ENCODE results near the gene LMBR1. TPM values are rescaled to one million over a fixed set of nuclear protein-coding genes. Genes with fewer than 3 reads are reported as not detected.

LMBR1 gene
- total and polyA plus RNA-seq, 3 donors from 2014 or later = 73.3 to 219 (median 218) TPM

DNA sequence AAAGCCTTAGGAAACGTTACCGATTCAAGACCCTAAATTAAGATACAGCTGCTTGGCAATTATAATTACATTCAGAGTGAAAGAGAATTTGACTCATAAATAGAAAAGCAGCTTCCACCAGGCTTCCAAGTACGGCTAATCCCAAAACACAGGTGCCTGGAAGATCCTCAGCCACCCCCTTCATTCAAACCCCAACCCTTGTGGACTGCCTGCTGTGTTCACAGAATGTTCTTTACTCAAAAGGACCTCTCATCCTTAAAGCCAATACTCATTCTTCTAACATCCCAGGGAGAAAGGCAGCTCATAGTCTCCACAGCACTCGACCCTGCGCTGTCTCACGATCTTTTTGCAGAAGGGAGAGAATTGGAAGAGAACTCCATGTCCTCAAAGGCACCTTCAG is 219.5 kb downstream of the LMBR1 start:
- Histone ChIP-seq H3K36me3 (ENCODE audit: low read depth, missing control alignments) (no peaks in the 10 kb centered on the region), H3K9me3 (no peaks in the 10 kb centered on the region), H3K4me1 (no peaks in the 10 kb centered on the region), H3K27ac (no peak overlapping the region), H3K27me3 (no peaks in the 10 kb centered on the region), H3K4me3 (no peak overlapping the region)
- no peak for DNase-seq
- no peak for TF ChIP-seq POLR2A (IDR thresholded peaks at IDR 0.05)
- TF ChIP-seq, protein P1, sequence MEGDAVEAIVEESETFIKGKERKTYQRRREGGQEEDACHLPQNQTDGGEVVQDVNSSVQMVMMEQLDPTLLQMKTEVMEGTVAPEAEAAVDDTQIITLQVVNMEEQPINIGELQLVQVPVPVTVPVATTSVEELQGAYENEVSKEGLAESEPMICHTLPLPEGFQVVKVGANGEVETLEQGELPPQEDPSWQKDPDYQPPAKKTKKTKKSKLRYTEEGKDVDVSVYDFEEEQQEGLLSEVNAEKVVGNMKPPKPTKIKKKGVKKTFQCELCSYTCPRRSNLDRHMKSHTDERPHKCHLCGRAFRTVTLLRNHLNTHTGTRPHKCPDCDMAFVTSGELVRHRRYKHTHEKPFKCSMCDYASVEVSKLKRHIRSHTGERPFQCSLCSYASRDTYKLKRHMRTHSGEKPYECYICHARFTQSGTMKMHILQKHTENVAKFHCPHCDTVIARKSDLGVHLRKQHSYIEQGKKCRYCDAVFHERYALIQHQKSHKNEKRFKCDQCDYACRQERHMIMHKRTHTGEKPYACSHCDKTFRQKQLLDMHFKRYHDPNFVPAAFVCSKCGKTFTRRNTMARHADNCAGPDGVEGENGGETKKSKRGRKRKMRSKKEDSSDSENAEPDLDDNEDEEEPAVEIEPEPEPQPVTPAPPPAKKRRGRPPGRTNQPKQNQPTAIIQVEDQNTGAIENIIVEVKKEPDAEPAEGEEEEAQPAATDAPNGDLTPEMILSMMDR (IDR thresholded peaks at IDR 0.05) = no peak
- 78 to 85% methylated on average over 6 of the region's 6 CpGs for WGBS, 2 donors
- intact Hi-C loops (cut with DNase I; ENCODE audit: low total_unique reads) = no loop called here

DNA sequence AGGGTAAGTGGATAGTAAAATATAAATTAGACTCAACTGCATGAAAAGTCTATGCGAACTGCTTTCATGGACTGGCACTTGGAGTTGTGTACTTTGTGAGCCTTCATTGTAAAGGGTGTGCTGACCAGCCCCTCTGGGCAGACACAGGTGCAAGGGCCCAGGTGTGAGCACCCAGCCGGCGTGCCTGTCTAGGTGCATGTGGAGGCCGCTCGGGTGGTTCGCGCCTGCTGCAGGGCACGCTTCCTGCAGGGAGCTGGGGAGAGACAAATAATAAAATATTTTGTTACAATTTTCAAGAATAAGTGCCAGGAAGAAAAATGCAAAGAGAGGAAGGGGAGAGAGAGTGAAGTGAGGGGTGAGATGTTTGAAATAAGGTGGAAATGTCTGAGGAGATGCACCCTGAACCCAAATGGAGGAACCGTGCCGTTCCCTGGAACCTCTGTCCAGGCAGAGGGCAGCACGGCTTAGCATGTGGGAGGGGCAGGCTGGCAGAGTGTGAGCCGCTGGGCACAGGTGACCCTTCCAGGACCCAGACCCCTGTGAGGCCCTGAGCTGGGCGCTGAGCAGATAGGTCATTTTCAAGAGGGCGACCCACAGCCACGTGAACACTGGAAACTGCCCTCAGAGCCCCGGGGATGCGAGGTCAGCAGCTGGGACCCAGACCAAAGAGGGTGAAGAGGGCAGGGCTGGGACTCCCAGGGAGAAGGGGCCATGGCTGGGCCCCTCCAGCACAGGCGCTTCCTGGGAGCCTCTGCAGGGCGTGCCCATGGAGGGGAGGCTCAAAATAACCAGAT is 223.8 kb downstream of the LMBR1 start:
- WGBS, 2 donors = 91 to 92% methylated on average over 18 to 19 of the region's 19 CpGs
- intact Hi-C loops (cut with DNase I; ENCODE audit: low total_unique reads) = no loop called here
- TF ChIP-seq, protein P1 (IDR thresholded peaks at IDR 0.05) = no peak
- TF ChIP-seq POLR2A (IDR thresholded peaks at IDR 0.05) = no peak
- Histone ChIP-seq H3K4me1 (no peaks in the 10 kb centered on the region), H3K27me3 (no peaks in the 10 kb centered on the region), H3K27ac (no peak overlapping the region), H3K4me3 (no peak overlapping the region), H3K9me3 (no peaks in the 10 kb centered on the region), H3K36me3 (ENCODE audit: low read depth, missing control alignments) (no peaks in the 10 kb centered on the region)
- no peak for DNase-seq

DNA sequence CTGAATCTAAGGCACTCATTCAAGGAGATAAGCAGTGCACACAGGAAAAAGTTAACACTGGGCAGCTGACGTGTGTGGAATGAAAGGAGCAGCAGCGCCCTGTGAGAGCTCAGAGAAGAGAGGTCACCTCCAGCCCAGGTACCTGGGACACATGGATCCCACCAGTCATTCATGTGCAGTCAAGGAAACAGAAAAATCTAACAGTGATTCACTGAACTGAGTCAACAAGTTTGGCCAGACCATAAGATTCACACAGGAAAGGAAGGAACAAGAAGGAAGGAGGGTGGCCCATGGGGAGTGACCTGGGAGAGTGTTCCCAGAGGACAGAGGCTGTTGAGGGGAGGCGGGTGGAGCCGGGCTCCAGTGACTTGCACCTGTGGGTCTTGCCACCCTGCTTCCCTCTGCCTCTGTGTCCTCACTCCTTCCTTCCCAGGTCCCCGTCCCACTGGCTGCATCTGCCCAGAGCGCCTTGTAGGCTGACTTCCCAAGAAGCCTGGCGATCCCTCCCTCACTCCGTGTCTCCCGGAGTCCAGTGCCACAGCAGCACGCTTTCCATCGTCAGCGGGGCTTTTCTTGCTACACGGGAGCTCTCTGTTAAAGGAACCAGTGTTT is 224.7 kb downstream of the LMBR1 start:
- DNase-seq = no peak
- Histone ChIP-seq H3K36me3 (ENCODE audit: low read depth, missing control alignments) (no peaks in the 10 kb centered on the region), H3K4me3 (no peak overlapping the region), H3K27me3 (no peaks in the 10 kb centered on the region), H3K9me3 (no peaks in the 10 kb centered on the region), H3K4me1 (no peaks in the 10 kb centered on the region), H3K27ac (no peak overlapping the region)
- intact Hi-C loops (cut with DNase I; ENCODE audit: low total_unique reads) = no loop called here
- 95% methylated on average over 13 of the region's 13 CpGs for WGBS, 2 donors
- TF ChIP-seq, protein P1 (IDR thresholded peaks at IDR 0.05) = no peak
- TF ChIP-seq POLR2A (IDR thresholded peaks at IDR 0.05) = no peak

DNA sequence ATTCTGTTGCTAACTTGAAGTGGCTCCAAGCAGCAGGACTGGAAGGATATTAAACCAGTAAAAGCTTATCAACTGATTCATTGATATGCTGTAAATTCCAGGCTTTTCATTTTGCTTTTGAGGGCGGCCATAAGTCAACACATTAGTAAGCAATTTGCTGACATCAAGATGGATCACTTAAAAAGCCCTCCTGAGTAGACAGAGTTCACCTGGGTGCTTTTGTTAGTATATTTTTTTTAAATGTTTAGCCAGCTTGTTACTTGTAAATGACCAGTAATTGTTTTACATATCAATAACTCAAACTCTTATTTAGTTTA is 225.9 kb downstream of the LMBR1 start:
- H3K36me3 ChIP-seq (ENCODE audit: low read depth, missing control alignments) = no peaks in the 10 kb centered on the region
- 88 to 89% methylated on average over 1 of the region's 1 CpG for WGBS, 2 donors
- H3K4me1 ChIP-seq = no peaks in the 10 kb centered on the region
- H3K27me3 ChIP-seq = no peaks in the 10 kb centered on the region
- TF ChIP-seq, protein P1 (IDR thresholded peaks at IDR 0.05) = no peak
- TF ChIP-seq POLR2A (IDR thresholded peaks at IDR 0.05) = no peak
- no peaks in the 10 kb centered on the region for H3K9me3 ChIP-seq
- intact Hi-C loops (cut with DNase I; ENCODE audit: low total_unique reads) = no loop called here
- no peak overlapping the region for H3K27ac ChIP-seq
- no peak for DNase-seq
- H3K4me3 ChIP-seq = no peak overlapping the region

All from testis (tissue), 3 donors.